ENCODE results near the gene TIPIN. TPM values are rescaled to one million over a fixed set of nuclear protein-coding genes. Genes with fewer than 3 reads are reported as not detected.
"Not testable (repeated sequence)": the region's sequence is repeated elsewhere in the genome, so short reads cannot be mapped to it uniquely, and the experiment has no call there.

TIPIN gene
- total RNA-seq, 6 donors from 2014 or later = 1.2 to 10.8 (median 5.7) TPM

- Histone ChIP-seq H3K4me3 (peak overlapping the region; percentile 13 to 42 (median 32)), H3K27me3 (no peaks in the 10 kb centered on the region), H3K27ac (peak overlapping the region; percentile 59 to 85 (median 74)), H3K4me1 (peaks cover 9 to 14% (median 12%) of the 10 kb centered on the region in 4 donors), H3K9me3 (peaks cover 0 to 4% (median 2%) of the 10 kb centered on the region in 4 donors), H3K36me3 (no peaks in the 10 kb centered on the region)
- peak in 1 of 2 donors; percentile 50 for ATAC-seq (ENCODE audit: low FRiP score in 2 of 2)
- WGBS, 2 donors = 9 to 15% methylated on average over 12 of the region's 12 CpGs
- DNase-seq = no peak
- TF ChIP-seq POLR2A (IDR thresholded peaks at IDR 0.05) = peak in 1 of 4 donors; percentile 12
- TF ChIP-seq POLR2AphosphoS5 (IDR thresholded peaks at IDR 0.05) = peak; percentile 16 to 36
- TF ChIP-seq EP300 (IDR thresholded peaks at IDR 0.05) = no peak
- no peak for TF ChIP-seq CTCF (IDR thresholded peaks at IDR 0.05)
These were observed 13.5 kb upstream of the TIPIN start for GRCh38 chr15:66369773-66370651.

DNA sequence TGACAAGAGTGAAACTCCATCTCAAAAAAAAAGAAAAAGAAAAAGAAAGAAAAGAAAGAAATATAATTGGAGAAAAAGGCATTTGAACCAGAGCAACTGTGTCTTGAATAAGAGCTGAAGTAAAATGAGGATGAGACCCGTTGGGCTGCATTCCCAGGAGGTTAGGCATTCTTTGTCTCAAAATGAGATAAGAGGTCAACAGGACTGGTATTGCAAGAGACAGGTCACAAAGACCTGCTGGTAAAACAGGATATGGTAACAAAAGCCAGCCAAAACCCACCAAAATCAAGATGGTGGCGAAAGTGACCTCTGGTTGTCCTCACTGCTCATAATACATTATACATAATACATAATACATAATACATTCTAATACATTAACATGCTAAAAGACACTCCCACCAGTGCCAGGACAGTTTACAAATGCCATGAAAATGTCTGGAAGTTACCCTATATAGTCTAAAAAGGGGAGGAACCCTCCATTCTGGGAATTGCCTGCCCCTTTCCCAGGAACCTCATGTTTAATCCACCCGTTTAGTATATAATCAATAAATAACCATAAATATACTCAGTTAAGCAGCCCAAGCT, 8.6 kb upstream of the TIPIN start:
- Histone ChIP-seq H3K4me1 (peaks cover 6 to 7% (median 6%) of the 10 kb centered on the region in 4 donors), H3K9me3 (no peaks in the 10 kb centered on the region), H3K36me3 (no peaks in the 10 kb centered on the region), H3K27me3 (no peaks in the 10 kb centered on the region), H3K27ac (no peak overlapping the region), H3K4me3 (no peak overlapping the region)
- TF ChIP-seq CTCF (IDR thresholded peaks at IDR 0.05) = no peak
- TF ChIP-seq POLR2AphosphoS5 (IDR thresholded peaks at IDR 0.05) = no peak
- no peak for TF ChIP-seq EP300 (IDR thresholded peaks at IDR 0.05)
- ATAC-seq (ENCODE audit: low FRiP score in 2 of 2) (no peak), DNase-seq (no peak)
- 90% methylated on average over 3 of the region's 3 CpGs for WGBS, 2 donors

GRCh38 chr15:66362776-66363175, 6.3 kb upstream of the TIPIN start:
- no peak for DNase-seq
- Histone ChIP-seq H3K36me3 (no peaks in the 10 kb centered on the region), H3K9me3 (no peaks in the 10 kb centered on the region), H3K27me3 (no peaks in the 10 kb centered on the region), H3K4me3 (no peak overlapping the region), H3K4me1 (no peaks in the 10 kb centered on the region), H3K27ac (no peak overlapping the region)
- 82 to 93% methylated on average over 1 of the region's 1 CpG for WGBS, 2 donors
- TF ChIP-seq EP300 (IDR thresholded peaks at IDR 0.05) (no peak), POLR2A (IDR thresholded peaks at IDR 0.05) (no peak), CTCF (IDR thresholded peaks at IDR 0.05) (no peak), POLR2AphosphoS5 (IDR thresholded peaks at IDR 0.05) (no peak)
- ATAC-seq (ENCODE audit: low FRiP score in 2 of 2) = no peak

DNA sequence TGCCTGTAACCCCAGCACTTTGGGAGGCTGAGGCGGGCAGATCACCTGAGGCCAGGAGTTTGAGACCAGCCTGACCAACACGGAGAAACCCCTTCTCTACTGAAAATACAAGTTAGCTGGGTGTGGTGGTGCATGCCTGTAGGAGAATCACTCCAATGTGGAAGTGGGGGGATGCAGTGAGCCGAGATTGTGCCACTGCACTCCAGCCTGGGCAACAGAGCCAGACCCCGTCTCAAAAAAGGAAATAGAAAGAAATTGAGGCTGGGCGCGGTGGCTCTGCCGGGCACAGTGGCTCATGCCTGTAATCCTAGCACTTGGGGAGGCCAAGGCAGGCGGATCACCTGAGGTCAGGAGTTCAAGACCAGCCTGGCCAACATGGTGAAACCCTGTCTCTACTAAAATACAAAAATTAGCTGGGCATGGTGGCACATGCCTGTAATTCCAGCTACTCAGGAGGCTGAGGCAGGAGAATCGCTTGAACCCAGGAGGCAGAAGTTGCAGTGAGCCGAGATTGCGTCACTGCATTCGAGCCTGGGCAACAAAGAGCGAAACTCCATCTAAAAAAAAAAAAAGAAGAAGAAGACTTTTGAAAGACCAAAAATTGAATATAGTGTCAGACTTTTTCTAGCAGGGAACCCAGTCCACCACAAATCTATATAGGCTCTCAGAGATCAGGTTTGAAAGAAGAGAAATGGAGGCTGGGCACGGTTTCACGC, 5.4 kb upstream of the TIPIN start:
- H3K36me3 ChIP-seq; H3K27ac ChIP-seq; H3K9me3 ChIP-seq; H3K4me3 ChIP-seq; H3K4me1 ChIP-seq; H3K27me3 ChIP-seq; ATAC-seq (ENCODE audit: low FRiP score in 2 of 2): not testable (repeated sequence)
- peak in 1 of 2 donors; percentile 22 for DNase-seq
- 81 to 82% methylated on average over 15 of the region's 15 CpGs for WGBS, 2 donors

DNA sequence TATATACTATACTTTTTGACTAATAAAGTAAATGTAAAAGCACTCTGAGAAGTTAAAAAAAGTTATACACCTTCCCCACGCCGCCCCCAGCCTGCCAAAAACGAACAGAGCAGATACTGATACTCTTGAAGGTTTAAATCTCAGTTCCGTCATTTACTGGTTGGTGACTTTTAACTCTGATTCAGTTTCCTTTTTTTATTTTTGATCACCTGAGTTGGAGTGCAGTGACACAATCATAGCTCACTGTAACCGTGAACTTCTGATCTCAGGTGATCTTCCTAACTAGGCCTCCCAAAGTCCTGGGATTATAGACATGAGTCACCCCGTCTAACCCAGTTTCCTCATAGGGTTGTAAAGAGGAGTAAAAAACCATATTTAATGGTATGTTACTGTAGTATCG, 3.3 kb upstream of the TIPIN start:
- TF ChIP-seq EP300 (IDR thresholded peaks at IDR 0.05) (no peak), CTCF (IDR thresholded peaks at IDR 0.05) (no peak), POLR2A (IDR thresholded peaks at IDR 0.05) (no peak), POLR2AphosphoS5 (IDR thresholded peaks at IDR 0.05) (no peak)
- Histone ChIP-seq H3K9me3 (no peaks in the 10 kb centered on the region), H3K4me1 (peaks cover 0 to 17% (median 4%) of the 10 kb centered on the region in 4 donors), H3K36me3 (no peaks in the 10 kb centered on the region), H3K27ac (no peak overlapping the region), H3K4me3 (no peak overlapping the region), H3K27me3 (no peaks in the 10 kb centered on the region)
- ATAC-seq (ENCODE audit: low FRiP score in 2 of 2) (no peak), DNase-seq (no peak)
- WGBS, 2 donors = 92 to 93% methylated on average over 7 of the region's 7 CpGs

Data from upper lobe of left lung (tissue), 6 donors.